HG03442 (cell line): ENCODE results near the gene PCDHB6.
"Not testable (repeated sequence)": the region's sequence is repeated elsewhere in the genome, so short reads cannot be mapped to it uniquely, and the experiment has no call there.

Experiments
- ATAC-seq: cut with Tn5 transposase; IDR thresholded peaks from one replicate; pipeline ENCODE4 v1.9.1; 2021; ENCODE audit warnings: mild to moderate bottlenecking, moderate library complexity; ENCODE audit not compliant: unreplicated experiment

PCDHB6 gene

DNA sequence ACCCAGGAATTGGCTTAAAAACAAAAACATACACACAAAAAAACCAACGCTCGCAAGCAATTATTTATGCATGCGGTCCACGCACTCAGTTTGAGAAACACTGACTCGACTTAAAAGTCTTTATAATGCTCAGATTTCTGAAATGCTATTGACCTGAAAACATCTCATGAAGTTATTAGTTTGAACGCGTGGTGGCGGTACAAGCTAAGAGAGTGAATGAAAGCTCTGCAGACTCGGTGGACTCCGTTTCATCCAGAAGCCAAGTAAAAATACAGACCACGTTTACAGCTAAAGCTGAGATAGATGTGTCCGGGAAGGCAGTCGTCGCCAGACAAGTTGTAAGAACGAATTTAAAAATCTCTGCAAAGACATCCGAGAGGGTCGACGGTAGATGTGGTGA lies at the start of gene PCDHB6:
TSS of gene PCDHB6 (plus strand) at position 246 of the 400 bp plus-strand sequence. CDS start 201 bp downstream, outside the sequence.
- ATAC-seq, result no peak

DNA sequence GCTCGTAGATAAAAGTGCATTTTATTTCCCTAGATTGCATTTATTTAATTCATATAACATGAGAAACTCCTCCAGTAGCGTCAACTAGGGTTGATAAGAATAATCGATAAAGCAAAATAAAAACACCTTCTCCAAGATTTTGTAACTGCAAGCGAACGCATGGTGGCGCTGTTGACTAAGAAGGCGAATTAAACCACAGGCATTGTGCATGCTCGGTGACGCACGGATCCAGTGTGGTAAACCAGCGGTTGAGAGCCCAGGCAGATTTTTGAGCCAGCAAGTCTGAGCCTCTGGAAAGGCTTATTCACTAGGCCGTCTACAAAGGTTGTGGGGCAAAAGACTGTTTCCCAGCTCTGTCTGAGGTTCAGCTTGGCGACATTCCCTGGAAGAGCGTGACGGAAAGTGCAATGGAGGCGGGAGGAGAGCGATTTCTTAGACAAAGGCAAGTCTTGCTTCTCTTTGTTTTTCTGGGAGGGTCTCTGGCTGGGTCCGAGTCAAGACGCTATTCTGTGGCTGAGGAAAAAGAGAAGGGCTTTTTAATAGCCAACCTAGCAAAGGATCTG lies 49.5 kb upstream of the PCDHB6 start, which contains the start of gene PCDHB3:
TSS of gene PCDHB3 (plus strand) at position 231 of the 563 bp plus-strand sequence. CDS start at position 408, 177 bp downstream.
- ATAC-seq, result no peak

DNA sequence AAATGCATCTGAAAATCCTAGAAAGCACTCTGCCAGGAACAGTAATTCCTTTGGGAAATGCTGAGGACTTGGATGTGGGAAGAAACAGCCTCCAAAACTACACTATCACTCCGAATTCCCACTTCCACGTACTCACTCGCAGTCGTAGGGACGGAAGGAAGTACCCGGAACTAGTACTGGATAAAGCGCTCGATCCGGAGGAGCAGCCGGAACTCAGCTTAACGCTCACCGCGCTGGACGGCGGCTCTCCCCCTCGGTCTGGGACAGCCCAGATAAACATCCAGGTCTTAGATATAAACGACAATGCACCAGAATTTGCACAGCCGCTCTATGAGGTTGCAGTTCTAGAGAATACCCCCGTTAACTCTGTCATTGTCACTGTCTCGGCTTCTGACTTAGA lies 48.8 kb upstream of the PCDHB6 start:
- no peak for ATAC-seq

DNA sequence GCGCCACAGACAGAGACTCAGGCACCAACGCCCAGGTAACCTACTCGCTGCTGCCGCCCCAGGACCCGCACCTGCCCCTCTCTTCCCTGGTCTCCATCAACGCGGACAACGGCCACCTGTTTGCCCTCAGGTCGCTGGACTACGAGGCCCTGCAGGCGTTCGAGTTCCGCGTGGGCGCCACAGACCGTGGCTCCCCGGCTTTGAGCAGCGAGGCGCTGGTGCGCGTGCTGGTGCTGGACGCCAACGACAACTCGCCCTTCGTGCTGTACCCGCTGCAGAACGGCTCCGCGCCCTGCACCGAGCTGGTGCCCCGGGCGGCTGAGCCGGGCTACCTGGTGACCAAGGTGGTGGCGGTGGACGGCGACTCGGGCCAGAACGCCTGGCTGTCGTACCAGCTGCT lies 47.8 kb upstream of the PCDHB6 start:
- ATAC-seq, result not testable (repeated sequence)

DNA sequence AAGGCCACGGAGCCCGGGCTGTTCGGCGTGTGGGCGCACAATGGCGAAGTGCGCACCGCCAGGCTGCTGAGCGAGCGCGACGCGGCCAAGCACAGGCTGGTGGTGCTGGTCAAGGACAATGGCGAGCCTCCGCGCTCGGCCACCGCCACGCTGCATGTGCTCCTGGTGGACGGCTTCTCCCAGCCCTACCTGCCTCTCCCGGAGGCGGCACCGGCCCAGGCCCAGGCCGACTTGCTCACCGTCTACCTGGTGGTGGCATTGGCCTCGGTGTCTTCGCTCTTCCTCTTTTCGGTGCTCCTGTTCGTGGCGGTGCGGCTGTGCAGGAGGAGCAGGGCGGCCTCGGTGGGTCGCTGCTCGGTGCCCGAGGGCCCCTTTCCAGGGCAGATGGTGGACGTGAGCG lies 47.4 kb upstream of the PCDHB6 start:
- not testable (repeated sequence) for ATAC-seq

DNA sequence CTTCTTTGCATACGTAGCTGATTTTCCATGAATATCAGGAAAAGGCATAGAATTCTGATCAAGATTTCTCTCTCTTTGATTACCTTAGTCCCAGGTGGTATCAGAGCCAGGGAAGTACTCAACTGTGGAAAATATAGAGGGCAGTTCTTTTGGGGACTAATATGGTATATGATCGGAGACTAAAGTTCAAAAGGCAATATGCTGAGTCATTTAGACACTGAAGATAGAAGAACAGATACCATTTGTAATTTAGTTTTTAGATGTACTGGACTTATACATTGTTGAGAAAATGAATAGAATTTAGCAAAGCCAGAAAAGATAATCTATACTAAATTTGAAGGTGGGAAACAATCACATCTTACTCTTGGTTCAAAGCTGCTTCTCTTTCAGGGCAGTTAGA lies 44.5 kb upstream of the PCDHB6 start:
- no peak for ATAC-seq

DNA sequence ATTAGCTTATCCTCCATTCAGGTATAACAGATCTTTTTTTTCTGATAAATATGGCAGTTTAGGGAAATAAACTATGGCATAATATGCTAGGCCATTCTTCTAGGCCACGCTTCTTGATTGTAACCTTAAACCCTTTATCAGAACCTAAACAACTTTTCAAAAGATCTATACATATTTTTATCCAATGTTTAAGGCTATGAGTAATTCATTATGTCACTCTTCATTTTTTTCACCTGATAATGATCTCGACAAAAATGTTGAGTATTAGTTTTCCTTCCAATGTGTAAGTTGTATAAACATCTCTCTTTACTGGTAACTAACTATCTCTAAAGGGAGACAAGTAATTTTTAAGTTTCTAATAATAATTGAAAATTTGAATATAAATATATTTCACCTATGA lies 30.6 kb upstream of the PCDHB6 start:
- ATAC-seq, result no peak

DNA sequence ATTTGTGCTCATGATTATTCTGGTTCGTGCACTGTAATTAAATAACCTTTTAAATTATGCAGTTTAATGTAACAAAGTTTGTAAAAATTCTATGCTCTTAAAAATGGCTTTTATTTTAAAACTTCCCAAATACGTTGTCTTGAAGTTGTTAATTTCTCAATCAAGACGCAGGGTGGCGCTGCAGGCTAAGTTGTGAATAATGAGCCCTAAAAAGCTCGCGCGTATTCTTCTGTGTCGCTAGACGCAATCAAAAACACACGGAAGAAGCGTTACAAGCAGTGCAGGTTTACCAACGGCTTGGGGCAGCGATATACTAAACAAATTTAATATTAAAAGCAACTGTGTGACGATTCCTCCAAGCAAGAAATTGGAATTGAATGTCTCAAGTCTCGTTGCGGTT lies 28.3 kb upstream of the PCDHB6 start, which contains the start of gene PCDHB4:
TSS of gene PCDHB4 (plus strand) at position 256 of the 400 bp plus-strand sequence. CDS start 181 bp downstream, outside the sequence.
- ATAC-seq, result no peak

DNA sequence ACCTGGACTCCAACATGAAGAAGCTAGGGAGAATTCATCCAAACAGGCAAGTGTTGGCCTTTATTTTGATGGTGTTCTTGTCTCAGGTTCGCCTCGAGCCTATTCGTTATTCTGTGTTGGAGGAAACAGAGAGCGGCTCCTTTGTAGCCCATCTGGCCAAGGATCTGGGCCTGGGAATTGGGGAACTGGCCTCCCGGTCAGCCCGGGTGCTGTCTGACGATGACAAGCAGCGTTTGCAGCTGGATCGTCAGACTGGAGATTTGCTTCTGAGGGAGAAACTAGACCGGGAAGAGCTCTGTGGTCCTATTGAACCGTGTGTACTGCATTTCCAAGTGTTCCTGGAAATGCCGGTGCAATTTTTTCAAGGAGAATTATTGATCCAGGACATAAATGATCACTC lies 27.9 kb upstream of the PCDHB6 start:
- no peak for ATAC-seq

DNA sequence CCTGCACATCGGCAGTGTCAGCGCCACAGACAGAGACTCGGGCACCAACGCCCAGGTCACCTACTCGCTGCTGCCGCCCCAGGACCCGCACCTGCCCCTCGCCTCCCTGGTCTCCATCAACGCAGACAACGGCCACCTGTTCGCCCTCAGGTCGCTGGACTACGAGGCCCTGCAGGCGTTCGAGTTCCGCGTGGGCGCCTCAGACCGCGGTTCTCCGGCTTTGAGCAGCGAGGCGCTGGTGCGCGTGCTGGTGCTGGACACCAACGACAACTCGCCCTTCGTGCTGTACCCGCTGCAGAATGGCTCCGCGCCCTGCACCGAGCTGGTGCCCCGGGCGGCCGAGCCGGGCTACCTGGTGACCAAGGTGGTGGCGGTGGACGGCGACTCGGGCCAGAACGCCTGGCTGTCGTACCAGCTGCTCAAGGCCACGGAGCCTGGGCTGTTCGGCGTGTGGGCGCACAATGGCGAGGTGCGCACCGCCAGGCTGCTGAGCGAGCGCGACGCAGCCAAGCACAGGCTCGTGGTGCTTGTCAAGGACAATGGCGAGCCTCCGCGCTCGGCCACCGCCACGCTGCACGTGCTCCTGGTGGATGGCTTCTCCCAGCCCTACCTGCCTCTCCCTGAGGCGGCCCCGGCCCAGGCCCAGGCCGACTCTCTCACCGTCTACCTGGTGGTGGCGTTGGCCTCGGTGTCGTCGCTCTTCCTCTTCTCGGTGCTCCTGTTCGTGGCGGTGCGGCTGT lies 26.3 kb upstream of the PCDHB6 start:
- ATAC-seq, result not testable (repeated sequence)

DNA sequence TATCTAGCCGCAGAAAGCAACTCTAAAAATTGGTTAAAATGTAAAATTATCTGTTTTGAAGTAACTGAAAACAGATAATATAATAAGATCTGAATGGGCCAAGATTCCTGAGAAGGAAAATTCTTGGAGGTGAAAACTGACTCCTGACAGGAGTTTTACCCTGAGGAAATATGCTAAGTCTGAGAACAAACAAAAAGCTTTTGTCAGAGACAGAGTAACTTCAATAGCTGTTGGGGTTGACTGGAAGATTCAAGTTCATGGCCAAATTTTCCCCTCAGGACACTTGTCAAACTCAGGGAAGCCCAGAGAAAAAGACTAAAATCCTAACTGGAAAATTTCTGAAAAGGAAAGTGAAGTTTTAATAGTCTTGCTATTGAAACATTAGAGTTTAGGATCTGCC lies 22.6 kb upstream of the PCDHB6 start:
- no peak for ATAC-seq

DNA sequence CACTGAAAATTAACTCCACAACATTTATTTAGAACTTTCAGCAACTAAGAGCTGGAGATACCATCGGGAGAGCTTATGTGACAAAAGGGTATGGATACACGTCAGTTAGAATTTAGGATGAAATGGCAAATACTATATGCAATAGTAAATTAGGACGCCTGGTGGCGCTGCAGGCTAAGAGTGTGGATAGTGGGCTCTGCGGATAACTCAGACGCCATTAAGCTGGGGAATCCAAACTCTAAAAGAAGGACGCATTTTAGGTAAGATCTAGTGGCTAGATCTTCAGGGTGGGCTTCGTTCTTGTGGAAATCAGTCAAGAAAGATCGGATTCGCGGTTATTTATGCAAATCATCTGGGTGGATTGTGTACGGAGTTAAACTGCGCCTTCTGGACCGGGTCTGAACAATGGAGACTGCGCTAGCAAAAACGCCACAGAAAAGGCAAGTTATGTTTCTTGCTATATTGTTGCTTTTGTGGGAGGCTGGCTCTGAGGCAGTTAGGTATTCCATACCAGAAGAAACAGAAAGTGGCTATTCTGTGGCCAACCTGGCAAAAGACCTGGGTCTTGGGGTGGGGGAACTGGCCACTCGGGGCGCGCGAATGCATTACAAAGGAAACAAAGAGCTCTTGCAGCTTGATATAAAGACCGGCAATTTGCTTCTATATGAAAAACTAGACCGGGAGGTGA lies 14.7 kb upstream of the PCDHB6 start, which contains the start of gene PCDHB5:
TSS of gene PCDHB5 (plus strand) at position 177 of the 688 bp plus-strand sequence. CDS start at position 406, 229 bp downstream.
- no peak for ATAC-seq

DNA sequence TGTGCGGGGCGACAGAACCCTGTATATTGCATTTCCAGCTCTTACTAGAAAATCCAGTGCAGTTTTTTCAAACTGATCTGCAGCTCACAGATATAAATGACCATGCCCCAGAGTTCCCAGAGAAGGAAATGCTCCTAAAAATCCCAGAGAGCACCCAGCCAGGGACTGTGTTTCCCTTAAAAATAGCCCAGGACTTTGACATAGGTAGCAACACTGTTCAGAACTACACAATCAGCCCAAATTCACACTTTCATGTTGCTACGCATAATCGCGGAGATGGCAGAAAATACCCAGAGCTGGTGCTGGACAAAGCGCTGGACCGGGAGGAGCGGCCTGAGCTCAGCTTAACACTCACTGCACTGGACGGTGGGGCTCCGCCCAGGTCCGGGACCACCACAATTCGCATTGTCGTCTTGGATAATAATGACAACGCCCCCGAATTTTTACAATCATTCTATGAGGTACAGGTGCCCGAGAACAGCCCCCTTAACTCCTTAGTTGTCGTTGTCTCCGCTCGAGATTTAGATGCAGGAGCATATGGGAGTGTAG lies 14.1 kb upstream of the PCDHB6 start:
- ATAC-seq, result no peak

DNA sequence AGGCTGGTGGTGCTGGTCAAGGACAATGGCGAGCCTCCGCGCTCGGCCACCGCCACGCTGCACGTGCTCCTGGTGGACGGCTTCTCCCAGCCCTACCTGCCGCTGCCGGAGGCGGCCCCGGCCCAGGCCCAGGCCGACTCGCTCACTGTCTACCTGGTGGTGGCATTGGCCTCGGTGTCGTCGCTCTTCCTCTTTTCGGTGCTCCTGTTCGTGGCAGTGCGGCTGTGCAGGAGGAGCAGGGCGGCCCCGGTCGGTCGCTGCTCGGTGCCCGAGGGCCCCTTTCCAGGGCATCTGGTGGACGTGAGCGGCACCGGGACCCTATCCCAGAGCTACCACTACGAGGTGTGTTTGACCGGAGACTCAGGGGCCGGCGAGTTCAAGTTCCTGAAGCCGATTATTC lies 12.5 kb upstream of the PCDHB6 start:
- ATAC-seq, result not testable (repeated sequence)

DNA sequence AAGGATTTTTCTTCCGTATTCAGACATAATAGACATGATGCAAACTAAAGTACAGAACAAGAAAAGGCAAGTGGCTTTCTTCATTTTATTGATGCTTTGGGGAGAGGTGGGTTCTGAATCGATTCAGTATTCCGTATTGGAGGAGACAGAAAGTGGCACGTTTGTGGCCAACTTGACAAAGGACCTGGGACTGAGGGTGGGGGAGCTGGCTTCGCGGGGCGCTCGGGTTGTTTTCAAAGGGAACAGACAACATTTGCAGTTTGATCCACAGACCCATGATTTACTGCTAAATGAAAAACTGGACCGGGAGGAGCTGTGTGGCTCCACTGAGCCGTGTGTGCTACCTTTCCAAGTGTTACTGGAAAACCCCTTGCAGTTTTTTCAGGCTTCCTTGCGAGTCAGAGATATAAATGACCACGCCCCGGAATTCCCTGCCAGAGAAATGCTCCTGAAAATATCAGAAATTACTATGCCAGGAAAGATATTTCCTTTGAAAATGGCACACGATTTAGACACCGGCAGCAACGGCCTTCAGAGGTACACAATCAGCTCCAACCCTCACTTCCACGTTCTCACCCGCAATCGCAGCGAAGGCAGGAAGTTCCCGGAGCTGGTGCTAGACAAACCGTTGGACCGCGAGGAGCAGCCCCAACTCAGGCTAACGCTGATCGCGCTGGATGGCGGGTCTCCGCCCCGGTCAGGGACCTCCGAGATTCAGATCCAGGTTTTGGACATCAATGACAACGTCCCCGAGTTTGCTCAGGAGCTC lies 551 bp downstream of the PCDHB6 start:
- no peak for ATAC-seq

DNA sequence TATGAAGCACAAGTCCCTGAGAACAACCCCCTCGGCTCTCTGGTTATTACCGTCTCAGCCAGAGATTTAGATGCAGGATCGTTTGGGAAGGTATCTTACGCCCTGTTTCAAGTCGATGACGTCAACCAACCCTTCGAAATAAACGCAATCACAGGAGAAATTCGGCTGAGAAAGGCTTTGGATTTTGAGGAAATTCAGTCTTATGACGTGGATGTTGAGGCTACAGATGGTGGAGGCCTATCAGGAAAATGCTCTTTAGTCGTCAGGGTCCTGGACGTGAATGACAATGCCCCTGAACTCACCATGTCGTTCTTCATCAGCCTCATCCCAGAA lies 1.1 kb downstream of the PCDHB6 start:
- no peak for ATAC-seq

DNA sequence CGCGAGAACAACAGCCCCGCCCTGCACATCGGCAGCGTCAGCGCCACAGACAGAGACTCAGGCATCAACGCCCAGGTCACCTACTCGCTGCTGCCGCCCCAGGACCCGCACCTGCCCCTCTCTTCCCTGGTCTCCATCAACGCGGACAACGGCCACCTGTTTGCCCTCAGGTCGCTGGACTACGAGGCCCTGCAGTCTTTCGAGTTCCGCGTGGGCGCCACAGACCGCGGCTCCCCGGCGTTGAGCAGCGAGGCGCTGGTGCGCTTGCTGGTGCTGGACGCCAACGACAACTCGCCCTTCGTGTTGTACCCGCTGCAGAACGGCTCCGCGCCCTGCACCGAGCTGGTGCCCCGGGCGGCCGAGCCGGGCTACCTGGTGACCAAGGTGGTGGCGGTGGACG lies 1.8 kb downstream of the PCDHB6 start:
- ATAC-seq, result not testable (repeated sequence)

DNA sequence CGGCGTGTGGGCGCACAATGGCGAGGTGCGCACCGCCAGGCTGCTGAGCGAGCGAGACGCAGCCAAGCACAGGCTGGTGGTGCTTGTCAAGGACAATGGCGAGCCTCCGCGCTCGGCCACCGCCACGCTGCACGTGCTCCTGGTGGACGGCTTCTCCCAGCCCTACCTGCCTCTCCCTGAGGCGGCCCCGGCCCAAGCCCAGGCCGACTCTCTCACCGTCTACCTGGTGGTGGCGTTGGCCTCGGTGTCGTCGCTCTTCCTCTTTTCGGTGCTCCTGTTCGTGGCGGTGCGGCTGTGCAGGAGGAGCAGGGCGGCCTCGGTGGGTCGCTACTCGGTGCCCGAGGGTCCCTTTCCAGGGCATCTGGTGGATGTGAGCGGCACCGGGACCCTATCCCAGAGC lies 2.2 kb downstream of the PCDHB6 start:
- not testable (repeated sequence) for ATAC-seq

DNA sequence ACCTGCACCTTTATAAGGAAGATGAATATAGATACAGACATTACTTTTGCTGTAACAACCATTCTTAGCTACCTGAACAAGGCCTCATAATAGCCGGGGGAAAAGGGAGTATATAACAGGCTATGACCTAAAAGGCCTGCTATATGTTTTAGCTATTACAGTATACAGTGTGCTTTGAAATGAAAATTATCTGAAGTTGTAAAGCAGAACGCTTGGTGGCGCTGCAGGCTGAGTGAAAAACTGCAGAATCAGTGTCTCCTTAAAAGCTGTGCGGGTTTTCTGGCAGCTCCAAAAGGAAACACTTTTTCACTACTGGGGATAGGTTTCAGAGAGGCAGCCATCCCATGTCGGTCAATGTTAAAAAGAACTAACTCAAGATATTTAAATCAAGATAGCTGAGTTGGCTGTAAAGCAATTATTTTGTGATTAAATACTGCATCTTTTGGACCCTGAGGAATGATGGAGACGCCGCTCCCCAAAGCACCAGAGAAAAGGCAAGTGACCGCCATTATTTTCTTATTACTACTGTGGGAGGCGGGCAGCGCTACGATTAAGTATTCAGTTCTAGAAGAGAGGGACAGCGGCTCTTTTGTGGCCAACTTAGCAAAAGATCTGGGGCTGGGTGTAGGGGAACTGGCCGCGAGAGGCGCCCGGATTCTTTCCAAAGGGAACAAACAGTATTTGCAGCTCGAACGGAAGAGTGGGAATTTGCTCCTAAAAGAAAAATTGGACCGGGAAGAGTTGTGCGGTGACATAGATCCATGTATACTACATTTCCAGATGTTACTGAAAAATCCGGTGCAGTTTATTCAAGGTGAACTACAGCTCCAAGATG lies 5.9 kb downstream of the PCDHB6 start:
- no peak for ATAC-seq

DNA sequence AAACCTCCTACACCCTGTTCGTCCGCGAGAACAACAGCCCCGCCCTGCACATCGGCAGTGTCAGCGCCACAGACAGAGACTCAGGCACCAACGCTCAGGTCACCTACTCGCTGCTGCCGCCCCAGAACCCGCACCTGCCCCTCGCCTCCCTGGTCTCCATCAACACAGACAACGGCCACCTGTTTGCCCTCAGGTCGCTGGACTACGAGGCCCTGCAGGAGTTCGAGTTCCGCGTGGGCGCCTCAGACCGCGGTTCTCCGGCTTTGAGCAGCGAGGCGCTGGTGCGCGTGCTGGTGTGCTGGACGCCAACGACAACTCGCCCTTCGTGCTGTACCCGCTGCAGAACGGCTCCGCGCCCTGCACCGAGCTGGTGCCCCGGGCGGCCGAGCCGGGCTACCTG lies 7.5 kb downstream of the PCDHB6 start:
- ATAC-seq, result not testable (repeated sequence)
